ENCODE results near the gene SCRN1. TPM values are rescaled to one million over a fixed set of nuclear protein-coding genes. Genes with fewer than 3 reads are reported as not detected.

SCRN1 gene
- total and polyA plus RNA-seq, 2 of the 4 experiments (the other 2 are of a cell fraction) = 57.1 to 124 TPM

DNA sequence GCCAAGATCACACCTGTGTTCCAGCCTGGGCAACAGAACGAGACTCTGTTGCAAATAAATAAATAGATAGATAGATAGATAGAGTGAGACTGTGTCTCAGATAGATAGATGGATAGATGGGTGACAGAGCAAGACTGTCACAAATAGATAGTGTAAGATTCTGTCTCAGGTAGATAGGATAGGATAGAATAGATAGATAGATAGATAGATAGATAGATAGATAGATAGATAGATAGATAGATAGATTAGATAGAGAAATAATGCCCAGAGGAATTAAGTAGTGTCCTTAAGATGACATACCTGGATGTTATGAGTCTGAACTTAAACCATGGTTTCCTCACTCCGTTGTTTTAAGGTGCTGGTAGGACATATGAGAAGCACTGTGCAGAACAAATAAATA, 46.6 kb upstream of the SCRN1 start (continued):
- TF ChIP-seq, protein P1, sequence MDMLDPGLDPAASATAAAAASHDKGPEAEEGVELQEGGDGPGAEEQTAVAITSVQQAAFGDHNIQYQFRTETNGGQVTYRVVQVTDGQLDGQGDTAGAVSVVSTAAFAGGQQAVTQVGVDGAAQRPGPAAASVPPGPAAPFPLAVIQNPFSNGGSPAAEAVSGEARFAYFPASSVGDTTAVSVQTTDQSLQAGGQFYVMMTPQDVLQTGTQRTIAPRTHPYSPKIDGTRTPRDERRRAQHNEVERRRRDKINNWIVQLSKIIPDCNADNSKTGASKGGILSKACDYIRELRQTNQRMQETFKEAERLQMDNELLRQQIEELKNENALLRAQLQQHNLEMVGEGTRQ (IDR thresholded peaks at IDR 0.05; ENCODE audit: low read depth, low read length) = no peak
- no peak for TF ChIP-seq ELK1 (IDR thresholded peaks at IDR 0.05; ENCODE audit: borderline replicate concordance, low read depth, low read length)

GRCh38 chr7:30034501-30034900, 44.9 kb upstream of the SCRN1 start:
- Histone ChIP-seq H3K23ac (ENCODE audit: low read depth, low read length) (no peak overlapping the region; the same call in 1 of the 2 replicates), H3K36me3 (ENCODE audit: control insufficient read depth, insufficient read depth, low read length) (no peaks in the 10 kb centered on the region), H3K9ac (ENCODE audit: low read depth, low read length) (no peak overlapping the region), H4K20me1 (ENCODE audit: insufficient read depth, low read length) (peaks cover 26% of the 10 kb centered on the region; the same call in 1 of the 2 replicates), H2AFZ (replicated peaks; ENCODE audit: low read length, poor library complexity) (no peak overlapping the region), H2BK120ac (ENCODE audit: low read depth, low read length) (no peak overlapping the region), H2BK5ac (ENCODE audit: low read depth, low read length, poor library complexity, severe bottlenecking) (no peak overlapping the region), H3K4me2 (ENCODE audit: low read depth, low read length) (no peak overlapping the region), H2BK20ac (ENCODE audit: low read depth, low read length) (no peak overlapping the region), H4K5ac (ENCODE audit: low read depth, low read length) (no peak overlapping the region), H3K4me3 (ENCODE audit: insufficient read depth, low read depth, low read length) (no peak overlapping the region), H3K14ac (replicated peaks; ENCODE audit: low read depth, low read length) (no peak overlapping the region), H3K4me1 (ENCODE audit: control insufficient read depth, insufficient read depth, low read length) (peaks cover 4% of the 10 kb centered on the region; the same call in 1 of the 2 replicates), H3K9me1 (ENCODE audit: insufficient read depth, low read length) (peaks cover 3% of the 10 kb centered on the region; the same call in 1 of the 2 replicates), H3K56ac (ENCODE audit: extremely low read depth, insufficient read depth, low read length) (no peak overlapping the region), H3K4ac (ENCODE audit: low read depth, low read length) (no peak overlapping the region), H3K27me3 (ENCODE audit: control insufficient read depth, insufficient read depth, low read length) (no peaks in the 10 kb centered on the region), H4K8ac (ENCODE audit: low read depth in 2 of 2, low read length in 2 of 2) (no peak overlapping the region), H3K27ac (ENCODE audit: insufficient read depth, low read length) (no peak overlapping the region), H2BK15ac (ENCODE audit: low read depth, low read length) (no peak overlapping the region), H4K91ac (ENCODE audit: insufficient read depth, low read depth, low read length) (no peak overlapping the region), H2AK9ac (replicated peaks; ENCODE audit: low read depth, low read length, poor library complexity) (no peak overlapping the region), H3K18ac (ENCODE audit: low read depth, low read length) (no peak overlapping the region), H3K9me3 (ENCODE audit: control insufficient read depth, insufficient read depth, low read length) (no peaks in the 10 kb centered on the region), H3K79me1 (ENCODE audit: low read depth in 1 of 2, low read length in 2 of 2) (peaks cover 6 to 58% of the 10 kb centered on the region in 2 experiments; a peak in 3 of 4 replicates), H2AK5ac (ENCODE audit: low read depth, low read length) (no peak overlapping the region)
- no peak for DNase-seq
- BruUV-seq (replicated peaks) = no TSS peak
- ChIA-PET POLR2A (ENCODE audit: unreplicated experiment) (interaction anchor here (0.5 kb wide), 1 partner anchor 50 kb away, joined by 5 read pairs; no protein-coding TSS in a partner anchor), CTCF (interaction anchor here (0.6 kb wide), 1 partner anchor 971 kb away, joined by 5 read pairs; no protein-coding TSS in a partner anchor)
- ATAC-seq (ENCODE audit: low read depth) = no peak
- intact Hi-C loops (cut with micrococcal nuclease) = no loop called here
- dilution Hi-C loops (cut with HindIII; ENCODE audit: low sequenced_read_pairs, unreplicated experiment) = no loop called here
- in situ Hi-C loops (cut with MboI; ENCODE audit: low sequenced_read_pairs) = no loop called here
- WGBS, 2 experiments (ENCODE audit: extremely low coverage in 2 of 2, insufficient read length in 1 of 2) = 100% methylated on average over 2 of the region's 3 CpGs; no CpG with 5 or more reads in 1 of the 2 experiments
- no peak for TF ChIP-seq NFE2L2 (IDR thresholded peaks at IDR 0.05; ENCODE audit: low read depth, low read length)
- TF ChIP-seq, protein P1 (IDR thresholded peaks at IDR 0.05; ENCODE audit: low read depth, low read length) = no peak
- TF ChIP-seq MAFK (IDR thresholded peaks at IDR 0.05; ENCODE audit: low read depth, low read length) = no peak
- TF ChIP-seq BHLHE40 (IDR thresholded peaks at IDR 0.05; ENCODE audit: low read depth, low read length) = no peak
- no peak for TF ChIP-seq FOS (IDR thresholded peaks at IDR 0.05; ENCODE audit: low read depth, low read length)
- no peak for TF ChIP-seq RFX5 (IDR thresholded peaks at IDR 0.05; ENCODE audit: low read depth, low read length)
- no peak for TF ChIP-seq MAZ (IDR thresholded peaks at IDR 0.05; ENCODE audit: borderline replicate concordance, low read depth, low read length)
- TF ChIP-seq RCOR1 (IDR thresholded peaks at IDR 0.05; ENCODE audit: insufficient replicate concordance, low read length) = no peak
- no peak for TF ChIP-seq SMC3 (IDR thresholded peaks at IDR 0.05; ENCODE audit: low read depth, low read length)
- TF ChIP-seq RAD21 (IDR thresholded peaks at IDR 0.05; ENCODE audit: low read length) = no peak
- no peak for TF ChIP-seq ELK1 (IDR thresholded peaks at IDR 0.05; ENCODE audit: borderline replicate concordance, low read depth, low read length)
- TF ChIP-seq CEBPB (IDR thresholded peaks at IDR 0.05; ENCODE audit: low read depth, low read length) = no peak

All from IMR-90 (cell line).